Measurements from ENCODE around the gene FLII.

DNA sequence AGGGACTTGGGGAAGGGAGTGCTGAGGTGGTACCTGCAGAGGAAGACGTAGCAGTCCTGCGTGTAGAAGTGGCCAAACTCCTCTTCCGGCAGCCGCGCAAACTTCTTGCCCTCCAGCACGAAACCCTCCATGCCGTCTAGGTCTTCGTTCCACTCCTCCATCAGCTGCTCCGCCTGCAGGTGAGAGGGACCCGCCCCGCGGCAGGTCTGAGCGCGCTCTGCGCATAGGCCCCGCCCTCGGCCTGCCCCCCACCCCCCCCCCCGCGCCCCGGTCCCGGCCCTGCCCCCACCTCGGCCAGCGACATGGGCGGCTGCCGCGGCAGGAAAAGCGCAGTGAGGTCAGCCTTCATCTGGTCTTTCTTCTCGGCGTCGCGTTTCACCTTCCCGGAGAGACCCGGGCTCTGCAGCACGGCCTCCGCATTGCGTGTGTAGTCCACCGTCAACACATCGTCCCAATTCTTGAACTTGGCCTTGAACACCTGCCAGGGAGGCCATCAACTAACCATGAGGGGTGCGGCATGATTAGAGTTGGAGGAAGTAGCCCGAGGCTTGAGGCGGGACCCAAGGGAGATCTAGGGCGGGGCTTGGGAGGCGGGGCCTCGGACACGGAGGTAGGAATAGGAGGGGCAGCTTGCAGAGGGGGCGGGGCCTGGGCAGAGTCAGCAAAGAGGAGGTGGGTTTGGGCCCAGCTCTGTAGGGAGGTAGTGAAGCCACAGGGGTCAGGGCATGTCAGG, 11.5 kb downstream of the FLII start:
- no peak; a peak in 1 of 4 replicates for TF ChIP-seq CTCF (conservative IDR thresholded peaks at IDR 0.05; ENCODE audit: low read depth in 2 of 2)
- TF ChIP-seq EZH2 (IDR thresholded peaks at IDR 0.05; ENCODE audit: low read depth, unreplicated experiment): no peak
- TF ChIP-seq EZH2phosphoT487 (IDR thresholded peaks at IDR 0.05; ENCODE audit: unreplicated experiment): no peak
- TF ChIP-seq POLR2AphosphoS5 (IDR thresholded peaks at IDR 0.05; ENCODE audit: low read depth): peak; percentile 83
- TF ChIP-seq, protein P1, sequence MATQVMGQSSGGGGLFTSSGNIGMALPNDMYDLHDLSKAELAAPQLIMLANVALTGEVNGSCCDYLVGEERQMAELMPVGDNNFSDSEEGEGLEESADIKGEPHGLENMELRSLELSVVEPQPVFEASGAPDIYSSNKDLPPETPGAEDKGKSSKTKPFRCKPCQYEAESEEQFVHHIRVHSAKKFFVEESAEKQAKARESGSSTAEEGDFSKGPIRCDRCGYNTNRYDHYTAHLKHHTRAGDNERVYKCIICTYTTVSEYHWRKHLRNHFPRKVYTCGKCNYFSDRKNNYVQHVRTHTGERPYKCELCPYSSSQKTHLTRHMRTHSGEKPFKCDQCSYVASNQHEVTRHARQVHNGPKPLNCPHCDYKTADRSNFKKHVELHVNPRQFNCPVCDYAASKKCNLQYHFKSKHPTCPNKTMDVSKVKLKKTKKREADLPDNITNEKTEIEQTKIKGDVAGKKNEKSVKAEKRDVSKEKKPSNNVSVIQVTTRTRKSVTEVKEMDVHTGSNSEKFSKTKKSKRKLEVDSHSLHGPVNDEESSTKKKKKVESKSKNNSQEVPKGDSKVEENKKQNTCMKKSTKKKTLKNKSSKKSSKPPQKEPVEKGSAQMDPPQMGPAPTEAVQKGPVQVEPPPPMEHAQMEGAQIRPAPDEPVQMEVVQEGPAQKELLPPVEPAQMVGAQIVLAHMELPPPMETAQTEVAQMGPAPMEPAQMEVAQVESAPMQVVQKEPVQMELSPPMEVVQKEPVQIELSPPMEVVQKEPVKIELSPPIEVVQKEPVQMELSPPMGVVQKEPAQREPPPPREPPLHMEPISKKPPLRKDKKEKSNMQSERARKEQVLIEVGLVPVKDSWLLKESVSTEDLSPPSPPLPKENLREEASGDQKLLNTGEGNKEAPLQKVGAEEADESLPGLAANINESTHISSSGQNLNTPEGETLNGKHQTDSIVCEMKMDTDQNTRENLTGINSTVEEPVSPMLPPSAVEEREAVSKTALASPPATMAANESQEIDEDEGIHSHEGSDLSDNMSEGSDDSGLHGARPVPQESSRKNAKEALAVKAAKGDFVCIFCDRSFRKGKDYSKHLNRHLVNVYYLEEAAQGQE (IDR thresholded peaks at IDR 0.05; ENCODE audit: unreplicated experiment): no peak
- peak; percentile 25; the same call in 1 of the 2 replicates for TF ChIP-seq CREB1 (CRISPR knock-in tag; IDR thresholded peaks at IDR 0.05; ENCODE audit: low read depth)
- no peak for TF ChIP-seq NANOG (IDR thresholded peaks at IDR 0.05; ENCODE audit: borderline replicate concordance)
- no peak for TF ChIP-seq ZNF331 (CRISPR knock-in tag; IDR thresholded peaks at IDR 0.05; ENCODE audit: low read depth)
- TF ChIP-seq, protein P2, sequence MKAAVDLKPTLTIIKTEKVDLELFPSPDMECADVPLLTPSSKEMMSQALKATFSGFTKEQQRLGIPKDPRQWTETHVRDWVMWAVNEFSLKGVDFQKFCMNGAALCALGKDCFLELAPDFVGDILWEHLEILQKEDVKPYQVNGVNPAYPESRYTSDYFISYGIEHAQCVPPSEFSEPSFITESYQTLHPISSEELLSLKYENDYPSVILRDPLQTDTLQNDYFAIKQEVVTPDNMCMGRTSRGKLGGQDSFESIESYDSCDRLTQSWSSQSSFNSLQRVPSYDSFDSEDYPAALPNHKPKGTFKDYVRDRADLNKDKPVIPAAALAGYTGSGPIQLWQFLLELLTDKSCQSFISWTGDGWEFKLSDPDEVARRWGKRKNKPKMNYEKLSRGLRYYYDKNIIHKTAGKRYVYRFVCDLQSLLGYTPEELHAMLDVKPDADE (IDR thresholded peaks at IDR 0.05): no peak
- no peak for TF ChIP-seq STAT1 (IDR thresholded peaks at IDR 0.05; ENCODE audit: unreplicated experiment)
